Suprapubic skin (tissue), 4 donors: Measurements from ENCODE around the gene NPS.

Experiments used
- EP300 ChIP-seq: sonication (generic); formaldehyde crosslinking; IDR thresholded peaks from one replicate; pipeline ENCODE4 v1.6.1; 2017; ENCODE audit warnings: antibody characterized with exemption
- POLR2AphosphoS5 ChIP-seq, 3 donors: sonication (generic); formaldehyde crosslinking; IDR thresholded peaks; one replicate each; pipeline ENCODE4 v1.6.1; 2017; ENCODE audit warnings: antibody characterized with exemption in 3 of 3

DNA sequence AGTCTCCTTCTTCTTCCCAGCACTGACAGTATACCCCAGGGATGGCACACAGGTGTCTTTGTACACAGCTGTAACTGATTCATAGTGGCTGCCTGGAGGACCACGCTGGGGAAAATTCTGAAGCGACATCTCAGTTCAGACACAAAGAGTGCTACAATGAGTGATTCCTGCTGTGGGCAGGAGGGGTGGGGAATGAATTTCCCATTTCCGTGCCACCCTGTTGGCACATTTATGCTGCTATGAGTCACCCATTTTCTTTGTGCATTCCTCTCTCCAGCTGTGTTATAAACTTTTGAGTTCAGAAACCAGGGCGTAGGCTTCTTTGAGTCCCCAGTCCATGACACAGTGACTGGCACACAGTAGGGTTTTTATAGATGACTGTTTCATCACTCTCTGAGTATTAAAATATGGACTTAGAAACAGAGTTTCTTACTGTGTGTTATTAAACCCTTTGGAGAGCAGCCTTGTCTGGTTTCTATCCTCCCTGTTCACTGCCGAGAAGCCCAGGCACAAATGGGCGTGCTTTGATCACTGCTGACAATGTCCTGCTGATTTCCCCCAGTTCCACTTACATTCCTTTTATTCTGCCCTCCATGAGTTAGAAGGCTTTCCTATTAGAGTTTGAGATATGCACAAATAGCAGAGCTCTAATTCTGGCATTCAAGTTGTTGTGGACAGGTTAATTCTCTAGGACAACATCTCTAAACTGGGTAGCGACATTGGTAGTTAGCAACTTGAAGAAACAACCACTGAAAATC lies 24.0 kb upstream of the NPS start:
- no peak for TF ChIP-seq POLR2AphosphoS5 (IDR thresholded peaks at IDR 0.05)
- no peak for TF ChIP-seq EP300
